Measurements from ENCODE around the gene RASAL3. TPM values are rescaled to one million over a fixed set of nuclear protein-coding genes. Genes with fewer than 3 reads are reported as not detected.
A peak's percentile ranks its signal among the peaks of the same experiment; 100 is the strongest.

The RASAL3 gene
- total RNA-seq, 1 experiment from 2014 or later = 1.9 TPM

DNA sequence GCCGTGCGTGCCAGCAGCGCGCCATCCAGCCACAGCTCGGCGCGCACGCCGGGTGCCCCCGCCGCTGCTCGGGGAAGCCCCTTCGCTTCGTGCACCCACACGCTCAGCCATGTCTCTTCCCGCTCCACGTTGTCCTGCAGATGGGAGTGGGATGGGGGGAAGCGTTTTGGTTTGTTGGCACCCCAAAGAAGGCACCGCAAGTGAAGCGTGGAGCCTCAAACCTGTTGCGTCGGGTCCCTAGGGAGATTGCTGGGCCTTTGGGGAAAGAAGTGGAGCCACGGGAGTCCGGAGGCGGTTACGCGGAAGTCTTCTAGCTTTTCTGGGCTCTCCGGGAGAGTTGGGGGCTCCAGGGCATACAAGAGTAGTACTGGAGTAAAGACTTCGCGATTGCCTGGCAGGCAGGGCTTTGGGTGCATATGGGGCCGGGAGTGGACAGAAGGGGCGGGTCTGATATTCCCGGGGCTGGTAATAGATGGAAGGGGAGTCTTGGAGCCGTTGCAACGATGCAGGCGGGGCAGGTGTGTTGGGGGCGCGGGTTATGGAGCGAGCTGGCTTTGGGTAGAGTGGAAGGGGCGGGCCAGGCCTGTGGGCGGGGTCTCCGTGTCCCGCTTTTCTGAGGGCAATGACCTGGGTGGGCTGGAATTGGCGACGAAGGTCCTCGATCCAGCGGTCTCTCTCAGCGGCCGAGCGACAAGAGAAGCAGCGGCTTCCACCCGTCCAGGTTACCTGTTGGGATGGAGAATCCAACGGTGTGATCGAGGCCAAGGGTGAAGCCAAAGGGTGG, 6.5 kb downstream of the RASAL3 start:
- H3K9ac ChIP-seq (ENCODE audit: extremely low read depth, insufficient read length, low read length) = no peak overlapping the region
- peaks cover 14% of the 10 kb centered on the region; the same call in 1 of the 2 replicates for H3K27me3 ChIP-seq (ENCODE audit: insufficient read depth, low read length)
- H2BK15ac ChIP-seq (ENCODE audit: low read depth, low read length) = no peak overlapping the region
- no peak overlapping the region for H2BK5ac ChIP-seq (ENCODE audit: insufficient read length, low read length)
- no peak overlapping the region for H3T11ph ChIP-seq (ENCODE audit: low read length)
- no peak overlapping the region; a peak in 1 of 7 replicates for H3K27ac Mint-ChIP-seq
- no CpG with 5 or more reads among the region's 54 CpGs for WGBS (ENCODE audit: extremely low coverage, insufficient read length, low lambda C conversion rate)
- H3K79me2 ChIP-seq (ENCODE audit: insufficient read depth, low read length) = no peaks in the 10 kb centered on the region
- H3K23ac ChIP-seq (ENCODE audit: insufficient read length, low read depth, low read length) = no peak overlapping the region
- no peak overlapping the region for H4K91ac ChIP-seq (ENCODE audit: insufficient read length, low read depth, low read length)
- H3K27ac ChIP-seq (ENCODE audit: insufficient read length, low read depth, low read length) = no peak overlapping the region
- no peak overlapping the region for H2AFZ ChIP-seq (ENCODE audit: low read length)
- no peak for DNase-seq
- no peak overlapping the region for H3K18ac ChIP-seq (ENCODE audit: insufficient read length, low read depth, low read length)
- no peak overlapping the region for H2BK12ac ChIP-seq (ENCODE audit: insufficient read length, low read depth, low read length)
- H3K23me2 ChIP-seq (ENCODE audit: insufficient read length, low read depth, low read length, poor library complexity, severe bottlenecking) = peaks cover 15% of the 10 kb centered on the region
- no peaks in the 10 kb centered on the region for H3K9me3 ChIP-seq (ENCODE audit: control insufficient read depth, low read depth, low read length)
- no peaks in the 10 kb centered on the region for H3K4me1 ChIP-seq (ENCODE audit: insufficient read depth, low read length)
- H3K79me1 ChIP-seq (ENCODE audit: insufficient read depth, low read depth, low read length, poor library complexity, severe bottlenecking) = no peaks in the 10 kb centered on the region
- no peak overlapping the region for H4K5ac ChIP-seq (ENCODE audit: insufficient read length, low read depth, low read length)
- no peak overlapping the region for H3K56ac ChIP-seq (ENCODE audit: insufficient read length, low read depth, low read length)
- no peak overlapping the region for H3K4ac ChIP-seq (ENCODE audit: low read depth, low read length)
- no peak overlapping the region for H2BK20ac ChIP-seq (ENCODE audit: low read depth, low read length, poor library complexity, severe bottlenecking)
- peaks cover 86% of the 10 kb centered on the region for H3K27me3 Mint-ChIP-seq (ENCODE audit: low read depth)
- TF ChIP-seq, protein P1, sequence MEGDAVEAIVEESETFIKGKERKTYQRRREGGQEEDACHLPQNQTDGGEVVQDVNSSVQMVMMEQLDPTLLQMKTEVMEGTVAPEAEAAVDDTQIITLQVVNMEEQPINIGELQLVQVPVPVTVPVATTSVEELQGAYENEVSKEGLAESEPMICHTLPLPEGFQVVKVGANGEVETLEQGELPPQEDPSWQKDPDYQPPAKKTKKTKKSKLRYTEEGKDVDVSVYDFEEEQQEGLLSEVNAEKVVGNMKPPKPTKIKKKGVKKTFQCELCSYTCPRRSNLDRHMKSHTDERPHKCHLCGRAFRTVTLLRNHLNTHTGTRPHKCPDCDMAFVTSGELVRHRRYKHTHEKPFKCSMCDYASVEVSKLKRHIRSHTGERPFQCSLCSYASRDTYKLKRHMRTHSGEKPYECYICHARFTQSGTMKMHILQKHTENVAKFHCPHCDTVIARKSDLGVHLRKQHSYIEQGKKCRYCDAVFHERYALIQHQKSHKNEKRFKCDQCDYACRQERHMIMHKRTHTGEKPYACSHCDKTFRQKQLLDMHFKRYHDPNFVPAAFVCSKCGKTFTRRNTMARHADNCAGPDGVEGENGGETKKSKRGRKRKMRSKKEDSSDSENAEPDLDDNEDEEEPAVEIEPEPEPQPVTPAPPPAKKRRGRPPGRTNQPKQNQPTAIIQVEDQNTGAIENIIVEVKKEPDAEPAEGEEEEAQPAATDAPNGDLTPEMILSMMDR (conservative IDR thresholded peaks at IDR 0.05) = no peak
- no peak overlapping the region for H4K8ac ChIP-seq (replicated peaks; ENCODE audit: insufficient read length, low read depth, low read length)
- H3K9me3 Mint-ChIP-seq = no peaks in the 10 kb centered on the region; a peak in 4 of 5 replicates
- H3K36me3 Mint-ChIP-seq (ENCODE audit: insufficient read depth in 1 of 3, low read depth in 3 of 3) = no peaks in the 10 kb centered on the region
- no peaks in the 10 kb centered on the region for H4K20me1 ChIP-seq (ENCODE audit: control insufficient read depth, insufficient read depth, insufficient read length)
- peak overlapping the region; percentile 52 for H3K4me2 ChIP-seq (ENCODE audit: insufficient read depth, insufficient read length, low read length)
- no peak overlapping the region for H2AK5ac ChIP-seq (ENCODE audit: insufficient read length, low read length)
- H3K4me3 Mint-ChIP-seq = peak overlapping the region; percentile 18 to 76; a peak in 4 of 5 replicates
- no peak overlapping the region for H2BK120ac ChIP-seq (ENCODE audit: low read depth, low read length, poor library complexity, severe bottlenecking)
- no peak overlapping the region for H3K14ac ChIP-seq (ENCODE audit: insufficient read depth, low read length)
- H3K4me1 Mint-ChIP-seq = peaks cover 7 to 16% of the 10 kb centered on the region in 2 experiments
